ENCODE data around the gene ABHD5. TPM values are rescaled to one million over a fixed set of nuclear protein-coding genes. Genes with fewer than 3 reads are reported as not detected.
"Not testable (repeated sequence)": the region's sequence is repeated elsewhere in the genome, so short reads cannot be mapped to it uniquely, and the experiment has no call there.

Gene ABHD5
- total RNA-seq, 1 donor from 2014 or later = 8.1 TPM

DNA sequence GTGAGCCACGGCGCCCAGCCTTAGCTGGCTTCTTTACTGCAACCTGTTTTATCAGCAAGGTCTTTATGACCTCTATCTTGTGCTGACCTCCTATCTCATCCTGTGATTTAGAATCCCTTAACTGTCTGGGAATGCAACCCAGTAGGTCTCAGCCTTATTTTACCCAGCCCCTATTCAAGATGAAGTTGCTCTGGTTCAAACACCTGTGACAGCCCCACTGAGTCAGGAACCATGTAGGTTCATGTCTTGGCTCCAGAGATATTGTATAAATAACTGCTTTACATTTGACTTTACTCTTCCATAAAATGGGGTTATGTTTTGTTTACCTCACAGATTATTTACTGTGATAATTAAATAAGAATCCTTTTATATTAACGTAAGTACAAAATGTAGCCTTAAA, 41.8 kb upstream of the ABHD5 start:
- DNase-seq = no peak
- no peak overlapping the region for H3K27ac Mint-ChIP-seq (ENCODE audit: unreplicated experiment)

DNA sequence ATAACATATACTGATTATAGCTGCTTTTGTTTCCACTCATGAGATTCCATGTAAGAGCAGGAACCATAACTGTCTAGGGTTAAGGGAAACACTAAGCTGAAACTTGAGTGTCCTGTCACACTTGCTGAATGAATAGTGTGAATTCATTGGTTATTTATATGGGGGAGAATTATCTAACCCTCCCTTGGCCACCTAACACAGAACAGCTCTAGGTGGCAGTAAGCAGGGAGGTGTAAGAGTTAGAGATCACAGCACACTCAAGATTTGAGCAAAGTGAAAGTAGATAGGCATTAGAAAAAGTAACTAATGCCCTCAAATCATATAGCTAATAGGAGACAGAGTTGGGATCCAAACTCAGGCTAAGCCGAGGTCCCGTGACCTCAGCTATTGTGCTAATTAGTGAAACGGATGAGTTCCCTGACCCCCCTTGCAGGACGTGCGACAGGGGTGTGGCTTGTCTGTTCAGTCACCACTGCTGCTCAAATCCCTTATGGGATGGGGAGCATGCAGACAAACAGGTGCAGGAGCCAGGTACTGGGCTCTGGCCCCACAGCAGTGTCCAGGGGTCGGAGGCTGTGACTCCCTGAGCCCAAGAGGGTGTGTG, 41.3 kb upstream of the ABHD5 start:
- no peaks in the 10 kb centered on the region for H3K9me3 Mint-ChIP-seq (ENCODE audit: unreplicated experiment)
- no peak for DNase-seq
- H3K36me3 Mint-ChIP-seq (ENCODE audit: unreplicated experiment) = no peaks in the 10 kb centered on the region
- no peak overlapping the region for H3K27ac Mint-ChIP-seq (ENCODE audit: unreplicated experiment)
- H3K4me1 Mint-ChIP-seq (ENCODE audit: low read depth, unreplicated experiment) = peaks cover 6% of the 10 kb centered on the region
- TF ChIP-seq CTCF (IDR thresholded peaks at IDR 0.05; ENCODE audit: partially characterized antibody, unreplicated experiment) = no peak
- H3K27me3 Mint-ChIP-seq (ENCODE audit: unreplicated experiment) = no peaks in the 10 kb centered on the region
- no peak overlapping the region for H3K4me3 Mint-ChIP-seq (ENCODE audit: unreplicated experiment)

More for the DNA sequence above, 41.8 kb upstream of the ABHD5 start:
- H3K36me3 Mint-ChIP-seq (ENCODE audit: unreplicated experiment) = no peaks in the 10 kb centered on the region
- no peaks in the 10 kb centered on the region for H3K9me3 Mint-ChIP-seq (ENCODE audit: unreplicated experiment)
- H3K4me3 Mint-ChIP-seq (ENCODE audit: unreplicated experiment) = no peak overlapping the region
- TF ChIP-seq CTCF (IDR thresholded peaks at IDR 0.05; ENCODE audit: partially characterized antibody, unreplicated experiment) = no peak
- no peaks in the 10 kb centered on the region for H3K27me3 Mint-ChIP-seq (ENCODE audit: unreplicated experiment)
- peaks cover 6% of the 10 kb centered on the region for H3K4me1 Mint-ChIP-seq (ENCODE audit: low read depth, unreplicated experiment)

GRCh38 chr3:43650345-43650744, 40.4 kb upstream of the ABHD5 start:
- no peaks in the 10 kb centered on the region for H3K27me3 Mint-ChIP-seq (ENCODE audit: unreplicated experiment)
- no peaks in the 10 kb centered on the region for H3K9me3 Mint-ChIP-seq (ENCODE audit: unreplicated experiment)
- no peak for TF ChIP-seq CTCF (IDR thresholded peaks at IDR 0.05; ENCODE audit: partially characterized antibody, unreplicated experiment)
- peaks cover 6% of the 10 kb centered on the region for H3K4me1 Mint-ChIP-seq (ENCODE audit: low read depth, unreplicated experiment)
- no peak overlapping the region for H3K27ac Mint-ChIP-seq (ENCODE audit: unreplicated experiment)
- DNase-seq = no peak
- H3K36me3 Mint-ChIP-seq (ENCODE audit: unreplicated experiment) = peaks cover 4% of the 10 kb centered on the region
- no peak overlapping the region for H3K4me3 Mint-ChIP-seq (ENCODE audit: unreplicated experiment)

- H3K4me1 Mint-ChIP-seq (ENCODE audit: low read depth, unreplicated experiment); H3K4me3 Mint-ChIP-seq (ENCODE audit: unreplicated experiment); H3K9me3 Mint-ChIP-seq (ENCODE audit: unreplicated experiment); H3K27me3 Mint-ChIP-seq (ENCODE audit: unreplicated experiment); DNase-seq; H3K27ac Mint-ChIP-seq (ENCODE audit: unreplicated experiment): not testable (repeated sequence)
- peaks cover 10% of the 10 kb centered on the region for H3K36me3 Mint-ChIP-seq (ENCODE audit: unreplicated experiment)
These were observed 34.3 kb upstream of the ABHD5 start for GRCh38 chr3:43656390-43656789.

GRCh38 chr3:43659250-43659880, 31.4 kb upstream of the ABHD5 start:
- Mint-ChIP-seq H3K4me3 (ENCODE audit: unreplicated experiment) (no peak overlapping the region), H3K4me1 (ENCODE audit: low read depth, unreplicated experiment) (no peaks in the 10 kb centered on the region), H3K9me3 (ENCODE audit: unreplicated experiment) (peaks cover 2% of the 10 kb centered on the region), H3K36me3 (ENCODE audit: unreplicated experiment) (peaks cover 12% of the 10 kb centered on the region), H3K27me3 (ENCODE audit: unreplicated experiment) (peaks cover 2% of the 10 kb centered on the region), H3K27ac (ENCODE audit: unreplicated experiment) (no peak overlapping the region)
- DNase-seq = no peak
- TF ChIP-seq CTCF (IDR thresholded peaks at IDR 0.05; ENCODE audit: partially characterized antibody, unreplicated experiment) = no peak

- not testable (repeated sequence) for DNase-seq
These were observed 29.4 kb upstream of the ABHD5 start for GRCh38 chr3:43661376-43661775.

DNA sequence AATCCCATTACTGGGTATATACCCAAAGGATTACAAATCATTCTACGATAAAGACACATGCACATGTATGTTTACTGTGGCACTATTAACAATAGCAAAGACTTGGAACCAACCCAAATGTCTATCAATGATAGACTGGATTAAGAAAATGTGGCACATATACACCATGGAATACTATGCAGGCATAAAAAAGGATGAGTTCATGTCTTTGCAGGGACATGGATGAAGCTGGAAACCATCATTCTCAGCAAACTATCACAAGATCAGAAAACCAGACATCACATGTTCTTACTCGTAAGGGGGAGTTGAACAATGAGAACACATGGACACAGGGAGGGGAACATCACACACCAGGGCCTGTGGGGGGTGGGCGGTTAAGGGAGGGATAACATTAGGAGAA, 25.7 kb upstream of the ABHD5 start:
- not testable (repeated sequence) for H3K27me3 Mint-ChIP-seq (ENCODE audit: unreplicated experiment); DNase-seq; H3K4me1 Mint-ChIP-seq (ENCODE audit: low read depth, unreplicated experiment); H3K4me3 Mint-ChIP-seq (ENCODE audit: unreplicated experiment); H3K27ac Mint-ChIP-seq (ENCODE audit: unreplicated experiment); H3K9me3 Mint-ChIP-seq (ENCODE audit: unreplicated experiment)
- peaks cover 14% of the 10 kb centered on the region for H3K36me3 Mint-ChIP-seq (ENCODE audit: unreplicated experiment)

More at GRCh38 chr3:43661376-43661775, 29.4 kb upstream of the ABHD5 start:
- not testable (repeated sequence) for H3K27me3 Mint-ChIP-seq (ENCODE audit: unreplicated experiment); H3K4me3 Mint-ChIP-seq (ENCODE audit: unreplicated experiment); H3K4me1 Mint-ChIP-seq (ENCODE audit: low read depth, unreplicated experiment); H3K27ac Mint-ChIP-seq (ENCODE audit: unreplicated experiment); H3K9me3 Mint-ChIP-seq (ENCODE audit: unreplicated experiment)
- peaks cover 14% of the 10 kb centered on the region for H3K36me3 Mint-ChIP-seq (ENCODE audit: unreplicated experiment)

Data from glutamatergic neuron (in vitro differentiated cells).